ENCODE results near the gene PAX1.

Gene PAX1

GRCh38 chr20:21703717-21704407 lies 1.6 kb upstream of the PAX1 start:
- no peak for DNase-seq

- DNase-seq = no peak
These were observed 767 bp upstream of the PAX1 start for GRCh38 chr20:21704408-21705385.

- DNase-seq = no peak
These were observed 1.1 kb downstream of the PAX1 start for GRCh38 chr20:21706261-21707195.

- no peak for DNase-seq
These were observed 1.8 kb downstream of the PAX1 start for GRCh38 chr20:21707267-21707666.

- no peak for DNase-seq
These were observed 2.7 kb downstream of the PAX1 start for GRCh38 chr20:21707999-21708737.

GRCh38 chr20:21708738-21709534 lies 3.5 kb downstream of the PAX1 start:
- no peak for DNase-seq

GRCh38 chr20:21709535-21709904 lies 4.1 kb downstream of the PAX1 start:
- no peak for DNase-seq

- DNase-seq = no peak
These were observed 4.9 kb downstream of the PAX1 start for GRCh38 chr20:21710341-21710740.

- DNase-seq = no peak
These were observed 5.5 kb downstream of the PAX1 start for GRCh38 chr20:21710863-21711431.

- DNase-seq = no peak
These were observed 7.1 kb downstream of the PAX1 start for GRCh38 chr20:21712443-21713059.

- no peak for DNase-seq
These were observed 8.0 kb downstream of the PAX1 start for GRCh38 chr20:21713470-21713869.

GRCh38 chr20:21713901-21714296 lies 8.4 kb downstream of the PAX1 start:
- DNase-seq = no peak

GRCh38 chr20:21714297-21715192 lies 9.1 kb downstream of the PAX1 start:
- no peak for DNase-seq

GRCh38 chr20:21715193-21715881 lies 9.9 kb downstream of the PAX1 start:
- DNase-seq = no peak

GRCh38 chr20:21719592-21720214 lies 14.2 kb downstream of the PAX1 start:
- DNase-seq = no peak

GRCh38 chr20:21725892-21726291 lies 20.4 kb downstream of the PAX1 start:
- DNase-seq = no peak

- DNase-seq = no peak
These were observed 23.9 kb downstream of the PAX1 start for GRCh38 chr20:21729316-21729715.

GRCh38 chr20:21739161-21739560 lies 33.7 kb downstream of the PAX1 start:
- DNase-seq = no peak

Measured in CD4-positive, alpha-beta T cell treated with Interleukin-15 for 1 hour (primary cell).